ENCODE measurements around the gene IL36A. TPM values are rescaled to one million over a fixed set of nuclear protein-coding genes. Genes with fewer than 3 reads are reported as not detected.

The IL36A gene
- total and polyA plus RNA-seq, 2 donors (not counting 3 experiments of a cell fraction or from before 2014, with no cell fraction given), result not detected

DNA sequence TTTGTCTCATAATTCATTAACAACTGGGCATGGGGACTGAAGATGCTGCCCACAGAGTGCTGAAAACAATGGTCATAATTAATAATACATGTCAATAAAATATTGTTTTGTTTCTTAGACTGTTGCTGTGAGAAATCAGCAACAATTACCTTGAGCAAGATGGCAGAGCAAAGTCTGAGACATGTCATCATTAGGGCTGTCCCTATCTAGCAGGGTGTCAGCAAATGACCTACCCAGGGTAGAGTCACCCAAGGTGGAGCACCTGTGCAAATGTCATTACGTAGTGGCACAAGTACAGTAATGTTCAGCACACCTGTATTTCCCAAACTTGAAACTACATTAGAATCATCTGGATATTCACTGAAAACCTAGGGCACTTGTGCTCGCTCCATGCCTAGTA, 10.6 kb upstream of the IL36A start:
- Histone ChIP-seq H3K79me2 (ENCODE audit: control insufficient read depth, insufficient read depth, low read length) (no peaks in the 10 kb centered on the region), H2AFZ (ENCODE audit: low read depth, low read length) (no peak overlapping the region), H4K20me1 (replicated peaks; ENCODE audit: control insufficient read depth, extremely low read depth, insufficient read depth, low read length) (no peaks in the 10 kb centered on the region), H3K4me1 (ENCODE audit: control insufficient read depth, extremely low read depth, insufficient read depth, low read length) (no peaks in the 10 kb centered on the region), H3K4me2 (ENCODE audit: insufficient read depth, low read length) (no peak overlapping the region), H3K27ac (ENCODE audit: insufficient read depth, low read depth, low read length) (no peak overlapping the region), H3K9ac (replicated peaks; ENCODE audit: extremely low read depth, insufficient read depth, low read length) (no peak overlapping the region), H3K9me3 (replicated peaks; ENCODE audit: control insufficient read depth, insufficient read depth, low read length) (no peaks in the 10 kb centered on the region), H3K27me3 (ENCODE audit: control insufficient read depth in 2 of 2, insufficient read depth in 2 of 2, low read length in 2 of 2) (peaks cover 0 to 3% of the 10 kb centered on the region in 2 experiments), H3K36me3 (ENCODE audit: control insufficient read depth in 2 of 2, extremely low read depth in 1 of 2, insufficient read depth in 2 of 2, low read length in 2 of 2) (no peaks in the 10 kb centered on the region), H3K4me3 (replicated peaks in 1 of 3; ENCODE audit: insufficient read depth in 1 of 3, low read depth in 1 of 3, low read length in 3 of 3) (no peak overlapping the region), H3K9me1 (replicated peaks; ENCODE audit: control insufficient read depth, extremely low read depth, insufficient read depth, low read length) (no peaks in the 10 kb centered on the region)
- intact Hi-C loops (cut with micrococcal nuclease) (no loop called here), dilution Hi-C loops (cut with MboI; ENCODE audit: extremely low pct_ligation_motif_present, low sequenced_read_pairs) (no loop called here)
- DNase-seq (ENCODE audit: low read depth, low spot score) (no peak), FAIRE-seq (no peak)
- POLR2A ChIA-PET, result no interaction called here
- TF ChIP-seq EZH2 (IDR thresholded peaks at IDR 0.05; ENCODE audit: borderline replicate concordance, low read depth, low read length, severe bottlenecking) (no peak), FOS (IDR thresholded peaks at IDR 0.05; ENCODE audit: borderline replicate concordance, insufficient read depth, low read length) (no peak), JUN (IDR thresholded peaks at IDR 0.05; ENCODE audit: borderline replicate concordance, insufficient read depth, insufficient read length, low read depth) (no peak), POLR2AphosphoS5 (IDR thresholded peaks at IDR 0.05; ENCODE audit: insufficient read depth, low read depth, low read length) (no peak), GATA2 (IDR thresholded peaks at IDR 0.05; ENCODE audit: insufficient read depth, insufficient read length, low read depth, low read length) (no peak), POLR2A (IDR thresholded peaks at IDR 0.05; ENCODE audit: low read depth, low read length) (no peak), MYC (IDR thresholded peaks at IDR 0.05; ENCODE audit: low read depth, low read length) (no peak)
- TF ChIP-seq, protein P1, sequence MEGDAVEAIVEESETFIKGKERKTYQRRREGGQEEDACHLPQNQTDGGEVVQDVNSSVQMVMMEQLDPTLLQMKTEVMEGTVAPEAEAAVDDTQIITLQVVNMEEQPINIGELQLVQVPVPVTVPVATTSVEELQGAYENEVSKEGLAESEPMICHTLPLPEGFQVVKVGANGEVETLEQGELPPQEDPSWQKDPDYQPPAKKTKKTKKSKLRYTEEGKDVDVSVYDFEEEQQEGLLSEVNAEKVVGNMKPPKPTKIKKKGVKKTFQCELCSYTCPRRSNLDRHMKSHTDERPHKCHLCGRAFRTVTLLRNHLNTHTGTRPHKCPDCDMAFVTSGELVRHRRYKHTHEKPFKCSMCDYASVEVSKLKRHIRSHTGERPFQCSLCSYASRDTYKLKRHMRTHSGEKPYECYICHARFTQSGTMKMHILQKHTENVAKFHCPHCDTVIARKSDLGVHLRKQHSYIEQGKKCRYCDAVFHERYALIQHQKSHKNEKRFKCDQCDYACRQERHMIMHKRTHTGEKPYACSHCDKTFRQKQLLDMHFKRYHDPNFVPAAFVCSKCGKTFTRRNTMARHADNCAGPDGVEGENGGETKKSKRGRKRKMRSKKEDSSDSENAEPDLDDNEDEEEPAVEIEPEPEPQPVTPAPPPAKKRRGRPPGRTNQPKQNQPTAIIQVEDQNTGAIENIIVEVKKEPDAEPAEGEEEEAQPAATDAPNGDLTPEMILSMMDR (IDR thresholded peaks at IDR 0.05; ENCODE audit: extremely low read depth in 1 of 2, insufficient read depth in 1 of 2, low read depth in 1 of 2, low read length in 2 of 2), result no peak
- TF ChIP-seq, protein P2, sequence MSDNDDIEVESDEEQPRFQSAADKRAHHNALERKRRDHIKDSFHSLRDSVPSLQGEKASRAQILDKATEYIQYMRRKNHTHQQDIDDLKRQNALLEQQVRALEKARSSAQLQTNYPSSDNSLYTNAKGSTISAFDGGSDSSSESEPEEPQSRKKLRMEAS (IDR thresholded peaks at IDR 0.05; ENCODE audit: insufficient read depth, insufficient read length), result no peak
- CTCF ChIA-PET, result no interaction called here
- no TSS peak for BruUV-seq (replicated peaks)

All from endothelial cell of umbilical vein (primary cell).